ENCODE results near the gene HAND1.

- TF ChIP-seq CTCF (IDR thresholded peaks at IDR 0.05) (no peak), POLR2A (IDR thresholded peaks at IDR 0.05) (no peak)
These were observed 40.4 kb upstream of the HAND1 start for GRCh38 chr5:154518438-154518867.

Measured in prostate gland (tissue), 2 donors.